Fibroblast of lung (primary cell): ENCODE measurements around the gene OSM. TPM values are rescaled to one million over a fixed set of nuclear protein-coding genes. Genes with fewer than 3 reads are reported as not detected.

Experiments
- DNase-seq, 2 donors: peaks; one replicate each; pipeline versions ENCODE4 v3.0.0 to v3.0.0-alpha.2; 2010; ENCODE audit warnings: low read depth in 2 of 2
- H2AFZ ChIP-seq: 2 replicates; pipeline ENCODE4 v1.5.1; 2012; ENCODE audit warnings: low read length, control low read depth, inconsistent platforms
- H3K27ac ChIP-seq: 2 replicates; pipeline ENCODE4 v1.5.1; 2011; ENCODE audit warnings: low read length, control low read depth; ENCODE audit not compliant: insufficient read depth
- H3K27me3 ChIP-seq: 2 replicates; pipeline ENCODE4 v1.5.1; 2011; ENCODE audit warnings: mild to moderate bottlenecking, low read length; ENCODE audit not compliant: control insufficient read depth, insufficient read depth
- H3K36me3 ChIP-seq: 2 replicates; pipeline ENCODE4 v1.5.1; 2011; ENCODE audit warnings: low read length; ENCODE audit not compliant: control insufficient read depth, insufficient read depth
- H3K4me1 ChIP-seq: 2 replicates; pipeline ENCODE4 v1.5.1; 2011; ENCODE audit warnings: low read length; ENCODE audit not compliant: control insufficient read depth, insufficient read depth; ENCODE audit errors: extremely low read depth
- H3K4me2 ChIP-seq: 2 replicates; pipeline ENCODE4 v1.5.1; 2011; ENCODE audit warnings: low read length, control low read depth; ENCODE audit not compliant: insufficient read depth; ENCODE audit errors: extremely low read depth
- H3K4me3 ChIP-seq, 4 experiments: fragments of 200-600 bp in 1 of 4; sonication (generic) in 1 of 4; replicated peaks in 1 of 4; 2 replicates each; pipeline ENCODE4 v1.5.1; 2011 to 2016; ENCODE audit warnings: low read length in 4 of 4, low read depth in 3 of 4, mild to moderate bottlenecking in 3 of 4, control low read depth in 2 of 4, inconsistent platforms in 1 of 4, mixed read lengths in 1 of 4; ENCODE audit not compliant: insufficient read depth in 1 of 4; ENCODE audit errors: control extremely low read depth in 1 of 4
- H3K79me2 ChIP-seq: 2 replicates; pipeline ENCODE4 v1.5.1; 2012; ENCODE audit warnings: mild to moderate bottlenecking, low read length, inconsistent platforms; ENCODE audit not compliant: control insufficient read depth, insufficient read depth
- H3K9ac ChIP-seq: 2 replicates; pipeline ENCODE4 v1.5.1; 2011; ENCODE audit warnings: mild to moderate bottlenecking, low read length, control low read depth; ENCODE audit not compliant: insufficient read depth
- H3K9me3 ChIP-seq: 2 replicates; pipeline ENCODE4 v1.5.1; 2012; ENCODE audit warnings: low read depth, low read length; ENCODE audit not compliant: control insufficient read depth, insufficient read depth
- H4K20me1 ChIP-seq: 2 replicates; pipeline ENCODE4 v1.5.1; 2011; ENCODE audit warnings: low read length; ENCODE audit not compliant: control insufficient read depth, insufficient read depth; ENCODE audit errors: extremely low read depth
- EZH2 ChIP-seq: IDR thresholded peaks from 2 replicates; pipeline ENCODE4 v1.5.1; 2012; ENCODE audit warnings: low read length, control low read depth, mild to moderate bottlenecking; ENCODE audit errors: missing control alignments
- polyA plus RNA-seq, 2 donors: library from polyadenylated mRNA; depleted of rRNA in 1 of 2; stranded (reverse) in 1 of 2; unstranded in 1 of 2; fragments of >200 nt; gene quantifications; 2 replicates each; pipeline ENCODE4 v1.2.1, GENCODE V29; 2011 to 2012; ENCODE audit warnings: missing spikeins in 1 of 2
- total RNA-seq: library from RNA; depleted of rRNA; stranded (reverse); fragments of >200 nt; gene quantifications from 2 replicates; pipeline ENCODE4 v1.2.1, GENCODE V29; 2014
- TF ChIP-seq, protein P1 (sequence below), 2 donors: IDR thresholded peaks in 1 of 2; conservative IDR thresholded peaks in 1 of 2; 1 replicate in 1 of 2; 2 replicates in 1 of 2; pipeline ENCODE4 v1.5.1; 2011 to 2012; ENCODE audit warnings: low read length in 2 of 2, control low read depth in 1 of 2, inconsistent platforms in 1 of 2, low read depth in 1 of 2, mild to moderate bottlenecking in 1 of 2

Gene OSM
- total and polyA plus RNA-seq, 2 donors (not counting 1 experiment from before 2014, with no cell fraction given): not detected

DNA sequence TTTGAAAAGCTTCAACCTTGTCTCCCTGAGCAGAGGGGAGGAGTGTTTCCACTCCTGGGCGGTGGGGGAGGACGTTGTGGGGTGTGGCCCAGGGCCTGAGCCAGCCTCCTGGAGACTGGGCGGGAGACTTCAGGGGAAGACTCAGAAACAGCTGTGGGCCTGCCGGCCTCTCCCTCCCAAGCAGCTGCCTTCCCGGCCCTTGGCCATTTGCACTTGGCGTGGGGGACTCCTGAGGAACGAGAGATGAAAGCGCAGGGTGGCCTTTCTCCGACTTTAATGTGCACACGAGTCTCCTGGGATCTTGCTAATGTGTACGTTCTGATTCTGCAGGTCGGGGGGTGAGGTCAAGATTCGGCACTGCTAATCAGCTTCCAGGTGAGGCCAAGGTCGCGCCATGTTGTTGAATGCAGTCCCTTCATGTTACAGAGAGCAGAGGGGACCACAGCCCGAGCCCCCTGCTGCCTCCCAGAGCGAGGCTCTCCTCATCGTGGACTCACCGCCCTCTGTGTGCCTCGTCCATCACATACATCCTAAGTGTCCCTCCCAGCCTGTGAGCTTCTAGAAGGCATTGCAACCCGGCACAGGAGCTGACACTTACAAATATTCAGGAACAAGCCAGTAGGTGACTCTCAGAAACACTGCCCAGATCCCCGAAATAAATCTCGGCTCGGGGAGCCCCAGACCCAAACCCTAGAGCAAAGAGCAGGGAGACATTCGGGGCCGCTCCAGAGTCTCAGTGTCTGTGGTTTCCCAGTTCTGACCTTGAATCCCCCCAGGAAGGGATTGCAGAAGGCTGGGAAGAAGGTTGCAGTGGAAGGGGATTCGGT is 27.8 kb downstream of the OSM start:
- TF ChIP-seq, protein P1, sequence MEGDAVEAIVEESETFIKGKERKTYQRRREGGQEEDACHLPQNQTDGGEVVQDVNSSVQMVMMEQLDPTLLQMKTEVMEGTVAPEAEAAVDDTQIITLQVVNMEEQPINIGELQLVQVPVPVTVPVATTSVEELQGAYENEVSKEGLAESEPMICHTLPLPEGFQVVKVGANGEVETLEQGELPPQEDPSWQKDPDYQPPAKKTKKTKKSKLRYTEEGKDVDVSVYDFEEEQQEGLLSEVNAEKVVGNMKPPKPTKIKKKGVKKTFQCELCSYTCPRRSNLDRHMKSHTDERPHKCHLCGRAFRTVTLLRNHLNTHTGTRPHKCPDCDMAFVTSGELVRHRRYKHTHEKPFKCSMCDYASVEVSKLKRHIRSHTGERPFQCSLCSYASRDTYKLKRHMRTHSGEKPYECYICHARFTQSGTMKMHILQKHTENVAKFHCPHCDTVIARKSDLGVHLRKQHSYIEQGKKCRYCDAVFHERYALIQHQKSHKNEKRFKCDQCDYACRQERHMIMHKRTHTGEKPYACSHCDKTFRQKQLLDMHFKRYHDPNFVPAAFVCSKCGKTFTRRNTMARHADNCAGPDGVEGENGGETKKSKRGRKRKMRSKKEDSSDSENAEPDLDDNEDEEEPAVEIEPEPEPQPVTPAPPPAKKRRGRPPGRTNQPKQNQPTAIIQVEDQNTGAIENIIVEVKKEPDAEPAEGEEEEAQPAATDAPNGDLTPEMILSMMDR (conservative IDR thresholded peaks at IDR 0.05 in 1 of 2, IDR thresholded peaks at IDR 0.05 in 1 of 2; ENCODE audit: low read depth in 1 of 2, low read length in 2 of 2): no peak
- TF ChIP-seq EZH2: no peak
- Histone ChIP-seq H3K27ac (peak overlapping the region; percentile 25), H2AFZ (no peak overlapping the region), H3K4me2 (no peak overlapping the region), H3K27me3 (no peaks in the 10 kb centered on the region), H3K4me3 (no peak overlapping the region), H3K9ac (no peak overlapping the region), H4K20me1 (no peaks in the 10 kb centered on the region), H3K9me3 (no peaks in the 10 kb centered on the region), H3K4me1 (peaks cover 46% of the 10 kb centered on the region), H3K36me3 (peaks cover 15% of the 10 kb centered on the region), H3K79me2 (peaks cover 14% of the 10 kb centered on the region)
- DNase-seq: peak; percentile 78 to 89

DNA sequence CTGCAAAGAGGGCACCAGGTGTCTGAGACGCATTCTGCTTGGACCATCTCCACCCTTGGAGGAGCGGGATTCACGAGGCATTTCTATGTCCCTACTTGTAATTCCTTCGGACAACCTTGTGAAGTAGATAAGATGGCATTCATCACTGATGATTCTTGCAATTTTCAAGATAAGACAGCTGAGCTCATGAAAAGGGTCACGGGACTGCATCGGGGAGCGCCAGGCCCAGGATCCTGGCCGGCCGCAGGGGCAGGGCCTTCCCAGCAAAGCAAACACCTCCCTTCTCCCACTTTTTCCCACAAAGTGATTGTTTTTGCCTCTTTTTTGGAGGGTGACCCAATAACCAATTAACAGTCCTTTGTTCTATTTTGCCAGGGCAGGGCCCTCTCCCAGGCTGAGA is 28.5 kb downstream of the OSM start:
- Histone ChIP-seq H3K4me2 (no peak overlapping the region), H3K9me3 (no peaks in the 10 kb centered on the region), H3K27me3 (no peaks in the 10 kb centered on the region), H3K4me1 (peaks cover 45% of the 10 kb centered on the region), H3K4me3 (no peak overlapping the region), H2AFZ (no peak overlapping the region), H3K79me2 (peaks cover 7% of the 10 kb centered on the region), H3K36me3 (peaks cover 9% of the 10 kb centered on the region), H3K9ac (no peak overlapping the region), H3K27ac (no peak overlapping the region), H4K20me1 (no peaks in the 10 kb centered on the region)
- TF ChIP-seq EZH2: no peak
- TF ChIP-seq, protein P1 (conservative IDR thresholded peaks at IDR 0.05 in 1 of 2, IDR thresholded peaks at IDR 0.05 in 1 of 2; ENCODE audit: low read depth in 1 of 2, low read length in 2 of 2): no peak
- DNase-seq: peak in 1 of 2 donors; percentile 75

GRCh38 chr22:30236875-30237274 is 29.8 kb downstream of the OSM start:
- Histone ChIP-seq H3K9ac (no peak overlapping the region), H3K27ac (no peak overlapping the region)
- TF ChIP-seq, protein P1 (conservative IDR thresholded peaks at IDR 0.05 in 1 of 2, IDR thresholded peaks at IDR 0.05 in 1 of 2; ENCODE audit: low read depth in 1 of 2, low read length in 2 of 2): no peak
- TF ChIP-seq EZH2: no peak

More at GRCh38 chr22:30236875-30237274, 29.8 kb downstream of the OSM start:
- Histone ChIP-seq H4K20me1 (no peaks in the 10 kb centered on the region), H3K4me3 (no peak overlapping the region), H3K36me3 (peaks cover 5% of the 10 kb centered on the region), H3K27me3 (no peaks in the 10 kb centered on the region), H3K79me2 (no peaks in the 10 kb centered on the region), H2AFZ (no peak overlapping the region), H3K9me3 (no peaks in the 10 kb centered on the region), H3K4me1 (peaks cover 33% of the 10 kb centered on the region), H3K4me2 (no peak overlapping the region)
- no peak for DNase-seq
